Fibroblast of lung (primary cell): ENCODE data around the gene TMEM167B.

ENCODE experiments used
- CTCF ChIP-seq, 2 donors: IDR thresholded peaks in 1 of 2; conservative IDR thresholded peaks in 1 of 2; 1 replicate in 1 of 2; 2 replicates in 1 of 2; pipeline ENCODE4 v1.5.1; 2011 to 2012; ENCODE audit warnings: low read length in 2 of 2, control low read depth in 1 of 2, inconsistent platforms in 1 of 2, low read depth in 1 of 2, mild to moderate bottlenecking in 1 of 2
- EZH2 ChIP-seq: IDR thresholded peaks from 2 replicates; pipeline ENCODE4 v1.5.1; 2012; ENCODE audit warnings: low read length, control low read depth, mild to moderate bottlenecking; ENCODE audit errors: missing control alignments

GRCh38 chr1:109116286-109116685, 25.7 kb downstream of the TMEM167B start:
- TF ChIP-seq CTCF (conservative IDR thresholded peaks at IDR 0.05 in 1 of 2, IDR thresholded peaks at IDR 0.05 in 1 of 2; ENCODE audit: low read depth in 1 of 2, low read length in 2 of 2) (no peak), EZH2 (no peak)
